Measurements from ENCODE around the gene CACNA2D1.
"Not testable (repeated sequence)": the region's sequence is repeated elsewhere in the genome, so short reads cannot be mapped to it uniquely, and the experiment has no call there.

CACNA2D1 gene

DNA sequence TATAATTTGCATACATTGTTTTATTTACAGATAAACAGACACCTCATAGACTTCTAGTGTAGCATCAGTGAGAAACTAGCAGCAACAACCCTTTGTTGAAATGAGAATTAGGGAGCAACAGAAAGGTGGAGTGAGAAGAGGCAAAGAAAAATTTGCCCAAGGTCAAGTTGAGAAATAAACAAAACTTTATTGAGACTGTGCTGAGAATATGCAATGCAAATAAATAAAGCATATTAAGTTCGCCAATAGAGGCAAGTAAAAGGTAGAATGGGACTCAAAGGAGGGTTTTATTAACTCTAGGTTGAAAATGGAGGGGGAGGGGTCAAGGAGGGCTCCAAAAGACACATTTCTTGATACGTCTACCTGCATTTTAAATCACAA is 49.7 kb downstream of the CACNA2D1 start:
- no peak for DNase-seq (ENCODE audit: low read depth in 1 of 2, low spot score in 1 of 2)

DNA sequence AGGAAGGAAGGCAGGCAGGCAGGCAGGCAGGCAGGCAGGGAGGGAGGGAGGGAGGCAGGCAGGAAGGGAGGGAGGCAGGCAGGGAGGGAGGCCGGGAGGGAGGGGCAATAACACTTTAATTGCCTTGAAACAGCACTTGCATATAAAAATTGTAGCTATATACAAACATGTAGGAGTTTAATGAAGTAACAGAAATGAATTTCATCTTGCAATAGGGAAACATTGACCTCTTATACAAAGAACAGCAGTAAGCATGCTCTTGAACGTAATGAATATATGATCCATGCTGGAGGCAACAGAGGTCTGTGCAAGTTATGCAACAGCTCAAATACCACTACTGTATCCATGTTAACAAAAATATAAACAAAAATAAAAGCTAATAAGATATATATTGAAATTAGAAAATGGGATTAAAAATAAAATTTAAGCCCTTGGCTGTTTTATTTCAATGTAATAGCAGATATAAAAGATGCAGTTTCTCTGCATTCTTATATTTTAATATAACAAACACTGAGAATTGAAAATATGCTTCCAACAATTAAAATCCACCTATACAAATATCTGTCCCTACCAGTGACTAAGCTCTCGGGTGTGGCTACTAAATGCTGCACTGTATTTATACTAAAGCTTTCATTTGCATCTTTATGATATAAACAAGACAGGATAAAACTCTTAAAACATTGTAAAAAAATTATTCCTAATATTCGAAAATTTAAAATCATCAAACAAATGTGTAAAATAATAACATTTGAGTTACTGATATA is 50.3 kb downstream of the CACNA2D1 start:
- no peak for DNase-seq (ENCODE audit: low read depth in 1 of 2, low spot score in 1 of 2)

DNA sequence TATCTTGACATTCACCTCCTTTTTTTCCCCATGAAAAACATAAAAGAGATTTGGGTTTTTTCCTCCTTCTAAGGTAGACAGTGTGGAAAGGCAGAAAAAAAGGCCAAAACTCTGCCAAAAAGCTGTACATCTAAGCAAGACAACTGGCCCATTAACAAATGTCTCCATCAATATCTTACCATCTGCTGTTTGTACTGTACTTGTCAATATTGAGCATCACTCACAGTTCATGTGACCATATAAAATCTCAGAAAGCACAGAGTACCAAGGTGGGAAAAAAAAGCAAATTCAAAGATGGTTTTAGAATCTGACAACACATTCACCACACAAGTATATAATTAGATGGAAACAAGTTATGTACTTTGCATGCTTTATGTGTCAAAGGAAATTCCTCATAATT is 52.6 kb downstream of the CACNA2D1 start:
- DNase-seq (ENCODE audit: low read depth in 1 of 2, low spot score in 1 of 2): no peak

DNA sequence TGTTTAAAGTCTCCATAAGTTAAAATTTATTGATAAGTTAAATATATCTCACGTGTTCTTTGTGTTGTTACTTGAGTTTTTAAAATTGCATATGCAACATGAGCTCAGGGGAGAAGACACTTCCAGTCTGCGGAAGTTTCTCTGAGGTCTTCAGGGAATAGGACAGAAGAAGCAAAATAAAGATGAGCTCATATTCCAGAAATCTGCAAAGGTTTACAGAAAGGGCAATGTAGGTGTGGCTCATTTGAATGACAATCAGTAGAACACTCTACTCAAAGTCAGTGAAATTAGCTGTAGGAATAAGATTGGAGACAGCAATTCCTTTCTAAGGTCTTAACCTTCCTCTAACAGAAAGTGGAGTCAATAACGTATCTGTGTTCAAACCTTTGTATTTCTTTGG is 53.7 kb downstream of the CACNA2D1 start:
- no peak for DNase-seq (ENCODE audit: low read depth in 1 of 2, low spot score in 1 of 2)

DNA sequence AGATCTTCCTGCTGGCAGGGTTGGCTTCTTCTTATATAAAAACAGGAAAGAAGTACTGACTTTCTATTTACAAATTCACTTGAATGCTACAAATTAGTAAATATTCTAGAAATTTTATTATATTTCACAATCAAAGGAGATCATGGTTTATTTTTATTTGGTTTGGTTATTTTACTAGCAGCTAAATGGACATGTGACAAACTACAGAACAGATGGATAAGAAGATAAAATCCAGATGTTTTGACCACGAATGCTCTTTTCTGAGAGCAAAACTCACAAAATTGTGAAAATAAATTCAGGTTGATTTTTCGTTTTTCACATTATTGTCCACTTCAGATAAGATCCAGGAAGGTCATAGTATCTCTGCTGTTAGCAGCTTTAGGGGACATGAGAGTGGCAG is 55.4 kb downstream of the CACNA2D1 start:
- no peak for DNase-seq (ENCODE audit: low read depth in 1 of 2, low spot score in 1 of 2)

DNA sequence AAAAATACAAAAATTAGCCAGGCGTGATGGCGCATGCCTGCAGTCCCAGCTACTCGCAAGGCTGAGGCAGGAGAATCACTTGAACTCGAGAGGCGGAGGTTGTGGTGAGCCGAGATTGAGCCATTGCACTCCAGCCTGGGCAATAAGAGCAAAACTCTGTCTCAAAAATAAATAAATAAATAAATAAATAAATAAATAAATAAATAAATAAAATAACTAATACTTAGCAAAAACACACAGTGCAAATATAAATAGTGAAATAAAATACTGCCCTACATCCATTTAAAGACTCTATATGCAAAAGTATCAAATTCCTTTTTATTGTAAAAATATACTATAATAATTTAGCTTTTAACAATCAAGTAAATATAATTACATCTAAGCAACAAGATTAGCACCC is 57.0 kb downstream of the CACNA2D1 start:
- not testable (repeated sequence) for DNase-seq (ENCODE audit: low read depth in 1 of 2, low spot score in 1 of 2)

DNA sequence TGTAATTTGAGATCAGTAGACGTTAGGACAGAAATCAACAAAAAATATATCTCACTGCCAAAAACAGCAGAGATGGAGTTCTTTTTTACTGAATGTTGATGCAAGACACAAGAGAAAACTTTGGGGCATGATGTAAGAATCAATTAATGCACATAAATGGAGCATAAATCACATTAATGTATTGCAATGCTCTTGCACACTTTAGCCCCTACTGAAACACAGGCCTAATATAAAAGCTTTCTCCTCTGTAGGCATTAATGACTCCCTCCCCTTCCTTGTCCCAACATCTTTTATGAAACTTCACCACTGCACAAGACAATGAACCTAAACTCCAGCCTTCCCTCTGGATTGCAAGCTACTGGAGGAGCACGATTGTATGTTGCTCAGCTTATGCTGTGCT is 58.8 kb downstream of the CACNA2D1 start:
- no peak for DNase-seq (ENCODE audit: low read depth in 1 of 2, low spot score in 1 of 2)

DNA sequence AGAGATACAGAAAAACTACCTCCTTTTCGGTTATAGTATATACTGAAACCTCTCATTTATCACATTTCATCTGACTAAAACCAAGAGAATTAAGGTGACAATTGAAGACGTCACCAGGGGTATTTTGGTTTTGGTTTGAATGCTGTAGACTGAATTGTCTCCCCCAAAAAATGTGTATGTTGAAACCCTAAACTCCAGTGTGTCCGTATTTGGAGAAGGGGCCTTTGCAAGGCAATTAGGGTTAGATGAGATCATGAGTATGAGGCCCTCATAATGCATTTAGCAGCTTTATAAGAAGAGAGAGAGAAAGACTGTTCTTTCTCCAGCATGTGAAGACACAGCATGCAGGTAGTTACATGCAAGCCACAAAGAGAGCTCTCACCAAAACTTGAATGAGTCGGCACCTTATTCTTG is 59.5 kb downstream of the CACNA2D1 start:
- no peak for DNase-seq (ENCODE audit: low read depth in 1 of 2, low spot score in 1 of 2)

DNA sequence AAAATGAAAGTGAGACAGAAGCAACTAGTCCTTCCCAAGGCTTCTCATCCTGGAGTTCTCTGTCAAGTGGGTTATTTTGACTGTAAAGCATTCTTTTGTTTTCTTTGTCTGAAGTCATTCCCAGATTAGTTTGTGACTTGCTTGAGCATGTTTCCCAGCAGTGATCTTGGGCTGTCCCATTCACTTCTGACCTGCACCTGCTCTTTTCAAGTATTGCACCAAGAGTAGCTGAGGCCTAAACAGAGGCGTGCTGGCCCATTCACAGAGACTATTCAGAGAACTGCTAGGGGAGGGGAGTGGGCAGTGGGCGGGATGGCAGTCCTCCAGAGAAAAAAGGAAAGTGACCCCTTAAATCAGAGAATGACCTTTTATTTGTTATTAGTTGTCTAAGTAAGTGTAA is 61.3 kb downstream of the CACNA2D1 start:
- no peak for DNase-seq (ENCODE audit: low read depth in 1 of 2, low spot score in 1 of 2)

DNA sequence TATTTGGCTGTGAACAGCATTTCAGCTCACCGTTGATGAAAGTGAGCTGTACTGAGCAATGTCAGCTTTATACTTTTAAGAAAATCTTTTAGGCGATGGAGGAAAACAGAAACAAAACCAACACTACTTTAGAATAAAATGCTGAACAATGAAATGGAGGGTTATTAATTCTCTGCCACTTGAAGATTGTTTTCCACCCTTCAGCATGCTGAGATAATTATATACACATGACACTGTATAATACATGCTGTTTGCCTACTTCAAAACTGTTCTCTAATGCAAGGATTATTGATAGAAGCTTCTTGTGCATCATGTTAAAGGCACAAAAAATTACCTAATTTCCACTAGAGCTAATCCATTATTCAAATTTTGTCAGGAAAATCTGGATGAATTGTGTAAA is 66.8 kb downstream of the CACNA2D1 start:
- no peak for DNase-seq (ENCODE audit: low read depth in 1 of 2, low spot score in 1 of 2)

DNA sequence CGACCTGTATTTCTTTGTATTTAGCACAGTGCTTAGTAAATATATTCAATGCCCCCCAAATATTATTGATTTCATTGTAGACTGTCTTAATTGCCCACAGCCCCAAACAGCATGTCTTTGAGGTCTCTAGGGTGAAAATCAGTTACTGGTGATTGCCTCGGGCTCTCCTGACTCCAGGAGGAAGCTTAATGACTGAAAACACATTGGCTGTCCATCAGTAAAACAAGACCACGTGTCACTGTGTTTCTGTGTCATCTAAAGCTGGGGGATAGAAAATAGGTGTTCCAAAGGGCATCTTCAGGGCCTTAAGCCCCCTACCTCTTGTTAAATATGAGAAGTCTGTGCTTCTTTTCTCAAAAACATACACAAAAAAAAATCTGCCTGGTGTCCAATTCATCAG is 67.9 kb downstream of the CACNA2D1 start:
- DNase-seq (ENCODE audit: low read depth in 1 of 2, low spot score in 1 of 2): no peak

DNA sequence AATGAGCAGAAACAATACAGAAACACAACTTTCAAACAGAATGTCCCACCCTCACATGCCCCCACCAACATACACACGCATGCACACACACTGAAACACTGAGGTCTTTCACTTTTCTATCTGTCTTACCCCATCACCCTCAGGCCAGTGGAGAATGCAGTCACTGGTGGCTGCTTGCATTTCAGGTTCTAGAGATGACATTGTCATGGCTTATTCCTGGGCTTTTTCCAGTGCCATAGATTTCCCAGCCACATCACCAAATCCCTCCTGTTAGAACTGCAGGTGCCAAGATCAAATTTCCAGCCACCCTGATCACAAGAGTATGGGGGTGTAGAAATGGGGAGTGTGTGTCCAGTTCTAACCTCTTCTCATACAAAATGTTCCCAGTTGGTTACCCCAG is 68.4 kb downstream of the CACNA2D1 start:
- no peak for DNase-seq (ENCODE audit: low read depth in 1 of 2, low spot score in 1 of 2)

DNA sequence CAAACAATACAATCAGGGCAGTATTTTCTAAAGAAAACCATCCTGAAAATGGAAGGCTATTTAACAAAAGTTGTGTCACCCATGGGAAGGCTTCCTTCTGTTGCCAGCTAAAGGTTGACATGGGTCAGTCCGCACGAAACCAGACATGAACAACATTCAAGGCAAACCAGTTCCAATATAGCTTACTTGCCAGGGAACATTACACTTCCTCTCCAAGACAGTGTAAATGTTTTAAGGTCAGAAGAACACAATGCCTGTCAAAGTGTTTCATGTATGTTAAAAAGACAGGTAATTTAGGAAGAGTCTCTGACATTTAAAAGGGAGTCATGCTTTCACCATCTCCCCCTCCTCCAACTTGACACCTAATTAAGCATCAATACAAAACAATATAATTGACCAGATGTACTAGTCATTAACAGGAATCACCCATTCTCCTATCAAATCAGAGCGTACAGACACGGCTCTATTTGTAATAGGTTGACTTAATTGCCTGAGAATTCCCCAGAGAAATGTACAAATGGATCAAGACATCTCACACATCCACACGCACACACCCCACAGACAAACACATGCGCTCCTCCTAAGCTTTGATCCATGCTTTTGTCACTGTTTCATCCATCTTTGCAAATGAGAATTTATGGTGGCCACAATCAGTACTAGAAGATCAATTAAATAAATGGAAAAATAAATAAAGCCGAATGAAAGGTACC is 69.5 kb downstream of the CACNA2D1 start:
- DNase-seq (ENCODE audit: low read depth in 1 of 2, low spot score in 1 of 2): no peak

DNA sequence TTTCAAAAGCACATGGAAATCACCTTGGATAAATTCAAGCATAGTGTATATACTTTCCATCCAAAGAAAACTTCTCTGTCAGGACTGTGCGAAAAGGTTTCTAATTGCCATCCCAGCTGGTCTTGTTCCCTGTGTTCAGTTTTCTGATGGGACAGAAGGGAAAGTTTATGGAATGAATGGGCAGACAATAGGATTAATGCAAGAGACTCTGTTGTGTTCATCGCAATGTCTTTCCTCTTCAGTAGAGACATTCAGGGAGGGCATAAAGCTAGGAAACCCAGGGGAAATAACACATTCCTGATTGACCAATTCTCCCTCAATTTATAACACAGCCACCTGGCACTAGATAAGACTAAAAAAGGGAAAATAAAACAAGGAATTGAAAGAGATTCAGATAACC is 78.9 kb downstream of the CACNA2D1 start:
- no peak for DNase-seq (ENCODE audit: low read depth in 1 of 2, low spot score in 1 of 2)

DNA sequence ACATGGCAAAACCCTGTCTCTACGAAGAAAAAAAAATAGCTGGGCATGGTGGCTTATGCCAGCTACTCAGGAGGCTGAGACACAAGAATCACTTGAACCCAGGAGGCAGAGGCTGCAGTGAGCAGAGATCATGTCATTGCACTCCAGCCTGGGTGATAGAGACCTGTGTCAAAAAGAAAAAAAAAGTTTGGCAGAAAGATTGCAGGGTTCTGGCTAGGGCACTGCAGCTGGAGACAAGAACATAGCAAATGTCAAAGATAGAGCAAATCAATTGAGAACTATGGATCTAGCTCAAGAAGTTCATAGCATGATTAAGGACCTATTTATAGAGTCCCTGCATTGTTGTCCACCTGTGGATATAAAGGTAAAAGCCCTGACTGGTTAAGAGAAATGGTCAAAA is 79.5 kb downstream of the CACNA2D1 start:
- no peak for DNase-seq (ENCODE audit: low read depth in 1 of 2, low spot score in 1 of 2)

DNA sequence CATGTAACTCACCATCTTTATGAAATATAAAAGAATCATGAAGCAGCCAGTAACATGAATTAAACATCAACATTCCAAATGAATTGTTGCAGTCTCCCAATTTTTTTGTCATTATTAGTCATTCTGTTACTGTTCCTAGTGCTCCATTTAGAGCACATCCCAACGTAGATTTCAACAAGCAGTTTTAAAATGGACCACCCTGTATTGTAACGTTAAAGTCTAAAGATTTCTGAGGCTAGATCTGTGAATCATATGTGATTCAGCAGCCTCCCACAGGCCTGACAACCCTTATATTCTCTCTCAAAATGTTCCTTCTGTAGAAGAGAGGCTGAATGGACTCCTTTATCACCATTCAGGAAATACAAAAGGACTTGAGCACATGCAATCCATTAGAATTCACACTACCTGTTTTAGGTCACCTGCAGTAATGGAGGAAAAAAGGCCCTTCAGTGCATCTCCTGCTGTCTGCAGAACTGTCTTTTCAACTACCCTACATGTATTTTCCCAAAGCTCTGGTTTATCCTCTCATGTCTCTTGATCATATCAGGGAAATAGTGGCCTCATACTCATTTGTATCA is 81.4 kb downstream of the CACNA2D1 start:
- no peak for DNase-seq (ENCODE audit: low read depth in 1 of 2, low spot score in 1 of 2)

DNA sequence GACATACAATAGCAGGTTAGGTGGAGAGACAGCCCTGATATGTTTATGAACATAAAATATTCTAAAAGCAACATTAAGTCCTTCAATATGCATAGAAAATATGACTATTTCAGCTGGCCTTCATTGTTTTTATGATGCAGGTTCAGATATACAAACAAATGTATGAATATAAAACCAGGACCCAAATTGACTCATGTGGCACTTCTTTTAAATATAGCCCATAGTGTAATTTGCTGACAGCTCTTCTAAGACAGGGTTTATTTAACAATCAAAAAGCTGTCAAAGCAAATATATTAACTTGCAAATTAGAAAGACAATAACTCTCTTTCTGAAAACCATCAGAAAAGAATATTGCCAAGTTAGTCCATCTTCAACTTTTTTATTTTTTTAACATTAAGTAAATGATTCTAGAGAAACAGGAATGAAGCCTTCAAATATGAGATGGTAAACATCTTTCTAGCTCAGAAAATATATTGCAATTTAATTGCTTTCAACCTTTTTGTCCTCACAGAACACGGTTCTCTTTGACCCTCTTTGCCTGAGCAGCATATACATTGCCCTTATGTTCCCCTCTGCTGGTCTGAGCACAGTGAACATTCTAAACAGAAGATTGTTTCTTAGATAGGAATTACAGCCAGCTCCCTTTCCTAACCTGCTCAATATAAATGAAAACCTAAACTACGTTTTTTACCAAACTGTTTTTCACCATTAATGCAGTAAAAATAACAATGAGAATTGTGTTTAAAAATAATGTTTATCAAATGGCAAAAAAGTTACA is 82.8 kb downstream of the CACNA2D1 start:
- no peak for DNase-seq (ENCODE audit: low read depth in 1 of 2, low spot score in 1 of 2)

DNA sequence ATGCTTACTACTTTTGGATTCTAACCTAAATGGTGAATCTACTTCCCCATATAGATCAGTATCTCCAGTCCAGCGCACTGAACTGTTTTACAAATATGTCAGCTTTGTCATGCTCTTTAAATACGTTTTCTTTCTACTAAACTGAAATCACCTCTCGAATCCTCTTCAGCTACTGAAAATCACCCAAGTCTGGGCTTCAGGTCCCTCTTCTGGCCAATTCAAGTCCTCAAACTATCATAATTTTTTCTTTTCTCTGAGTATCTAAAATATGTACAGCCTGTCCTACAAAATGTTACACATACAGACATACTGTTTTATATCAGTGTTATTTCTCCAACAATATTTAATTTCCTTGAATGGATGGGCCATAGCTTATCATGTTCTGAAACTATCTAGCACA is 84.2 kb downstream of the CACNA2D1 start:
- no peak for DNase-seq (ENCODE audit: low read depth in 1 of 2, low spot score in 1 of 2)

DNA sequence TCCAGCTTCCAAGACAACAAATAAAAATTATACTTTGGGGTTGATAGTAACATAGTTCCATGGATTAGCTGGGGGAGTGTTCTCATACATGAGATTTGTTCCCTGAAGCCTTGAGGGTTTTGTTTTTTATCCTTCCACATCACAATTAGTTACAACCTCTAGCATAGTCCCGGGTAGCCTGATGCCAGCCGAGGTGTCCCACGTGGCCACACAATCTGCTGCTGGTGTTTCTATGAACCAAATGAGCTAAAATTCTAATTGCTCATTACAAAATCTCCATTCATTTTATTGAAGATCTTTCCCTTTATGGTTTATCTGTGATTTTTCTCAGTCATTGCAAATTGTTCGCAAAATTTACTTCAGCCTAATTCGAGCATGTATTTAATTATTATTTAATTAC is 84.7 kb downstream of the CACNA2D1 start:
- no peak for DNase-seq (ENCODE audit: low read depth in 1 of 2, low spot score in 1 of 2)

DNA sequence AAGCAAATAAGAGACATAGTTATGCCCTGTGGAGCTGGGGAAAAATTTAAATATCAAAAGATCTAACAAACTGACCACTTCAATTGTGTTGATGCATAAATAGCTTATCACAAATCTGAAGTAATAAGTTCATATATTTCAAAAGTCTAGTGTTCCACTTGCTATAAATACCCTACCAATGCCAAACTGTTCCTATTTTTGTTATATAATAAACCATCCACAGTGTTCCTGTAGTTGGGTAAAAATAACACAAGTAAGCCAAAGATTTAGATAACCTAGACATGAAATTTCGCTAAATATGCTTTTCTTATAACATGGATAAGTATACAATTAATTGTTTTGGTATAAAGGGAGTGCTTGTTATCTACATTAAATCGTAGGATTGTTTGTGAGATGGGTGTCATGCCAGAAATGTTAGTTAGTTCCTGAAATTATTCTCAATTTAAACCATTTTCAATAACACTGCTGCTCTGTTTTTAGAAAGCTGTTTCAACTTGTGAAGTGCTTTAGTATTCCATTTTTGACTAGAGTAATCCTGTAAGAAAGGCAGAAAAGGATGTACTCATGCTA is 85.5 kb downstream of the CACNA2D1 start:
- no peak for DNase-seq (ENCODE audit: low read depth in 1 of 2, low spot score in 1 of 2)

DNA sequence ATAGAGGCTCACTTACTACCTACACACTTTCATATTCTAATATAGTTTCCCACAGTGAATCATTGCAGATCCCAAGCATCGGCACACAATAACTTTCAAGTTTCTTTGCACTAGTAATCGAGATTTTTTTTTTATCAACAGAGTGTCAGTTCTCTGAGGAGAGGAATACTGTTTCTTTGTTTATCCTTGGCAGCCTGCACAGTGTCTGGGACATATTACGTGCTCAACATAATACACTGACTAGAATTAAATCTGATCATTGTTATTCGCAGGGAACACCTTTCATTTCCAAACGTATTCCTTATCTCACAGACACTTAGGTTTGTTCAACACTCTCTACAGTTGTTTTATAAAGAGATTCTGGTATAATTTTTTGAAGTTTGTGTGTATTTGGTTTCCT is 95.3 kb downstream of the CACNA2D1 start:
- DNase-seq (ENCODE audit: low read depth in 1 of 2, low spot score in 1 of 2): no peak

Measured in stimulated activated CD4-positive, alpha-beta T cell treated with anti-CD3 and anti-CD28 coated beads, Interleukin-15, amount 100 ng/mL, for 1 hour (primary cell).